Measurements from ENCODE around the gene ARSK.
"Not testable (repeated sequence)": the region's sequence is repeated elsewhere in the genome, so short reads cannot be mapped to it uniquely, and the experiment has no call there.

DNA sequence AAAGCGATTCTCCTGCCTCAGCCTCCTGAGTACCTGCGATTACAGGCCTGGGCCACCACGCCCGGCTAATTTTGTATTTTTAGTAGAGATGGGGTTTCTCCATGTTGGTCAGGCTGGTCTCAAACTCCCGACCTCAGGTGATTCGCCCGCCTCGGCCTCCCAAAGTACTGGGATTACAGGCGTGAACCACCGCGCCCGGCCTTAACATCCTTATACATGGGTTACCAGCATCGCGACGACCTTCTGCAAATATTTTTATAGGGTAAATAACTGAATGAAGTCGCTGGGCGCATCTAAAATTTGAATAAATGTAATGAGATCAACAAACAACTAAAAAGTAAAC lies 91.3 kb downstream of the ARSK start:
- TF ChIP-seq, protein P1, sequence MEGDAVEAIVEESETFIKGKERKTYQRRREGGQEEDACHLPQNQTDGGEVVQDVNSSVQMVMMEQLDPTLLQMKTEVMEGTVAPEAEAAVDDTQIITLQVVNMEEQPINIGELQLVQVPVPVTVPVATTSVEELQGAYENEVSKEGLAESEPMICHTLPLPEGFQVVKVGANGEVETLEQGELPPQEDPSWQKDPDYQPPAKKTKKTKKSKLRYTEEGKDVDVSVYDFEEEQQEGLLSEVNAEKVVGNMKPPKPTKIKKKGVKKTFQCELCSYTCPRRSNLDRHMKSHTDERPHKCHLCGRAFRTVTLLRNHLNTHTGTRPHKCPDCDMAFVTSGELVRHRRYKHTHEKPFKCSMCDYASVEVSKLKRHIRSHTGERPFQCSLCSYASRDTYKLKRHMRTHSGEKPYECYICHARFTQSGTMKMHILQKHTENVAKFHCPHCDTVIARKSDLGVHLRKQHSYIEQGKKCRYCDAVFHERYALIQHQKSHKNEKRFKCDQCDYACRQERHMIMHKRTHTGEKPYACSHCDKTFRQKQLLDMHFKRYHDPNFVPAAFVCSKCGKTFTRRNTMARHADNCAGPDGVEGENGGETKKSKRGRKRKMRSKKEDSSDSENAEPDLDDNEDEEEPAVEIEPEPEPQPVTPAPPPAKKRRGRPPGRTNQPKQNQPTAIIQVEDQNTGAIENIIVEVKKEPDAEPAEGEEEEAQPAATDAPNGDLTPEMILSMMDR (IDR thresholded peaks at IDR 0.05) = not testable (repeated sequence)
- not testable (repeated sequence) for TF ChIP-seq POLR2A, EP300, POLR2AphosphoS5 (IDR thresholded peaks at IDR 0.05)

Measured in sigmoid colon (tissue), 4 donors.